Naive thymus-derived CD4-positive, alpha-beta T cell (primary cell): ENCODE data around the gene VDR. TPM values are rescaled to one million over a fixed set of nuclear protein-coding genes. Genes with fewer than 3 reads are reported as not detected.

ENCODE experiments used
- ATAC-seq: fragments of 150-1000 bp; cut with Tn5 transposase; 2 replicates; pipeline ENCODE4 v1.10.0; 2021; ENCODE audit warnings: mild to moderate bottlenecking, moderate library complexity
- CTCF ChIA-PET: fragments of 350-600 bp; sonication (Branson Sonifier 250); formaldehyde crosslinking; loops from one replicate; lab custom pipeline; 2021; ENCODE audit warnings: antibody characterized with exemption; lab: Charles Lee
- POLR2A ChIA-PET: fragments of 350-600 bp; sonication (Branson Sonifier 250); formaldehyde crosslinking; loops from one replicate; lab custom pipeline; 2021; ENCODE audit warnings: antibody characterized with exemption, inconsistent platforms; lab: Charles Lee
- DNase-seq, 9 donors: peaks; one replicate each; pipeline versions ENCODE4 v3.0.0 to v3.0.0-alpha.2; 2020 to 2022; ENCODE audit warnings: mixed read lengths in 1 of 9
- H3K27ac ChIP-seq: one replicate; pipeline ENCODE4 v1.7.0; 2013; ENCODE audit warnings: mild to moderate bottlenecking, low read depth, low read length, moderate library complexity
- H3K27me3 ChIP-seq, 2 donors: one replicate each; pipeline ENCODE4 v1.7.0; 2013; ENCODE audit warnings: low read length in 2 of 2, mild to moderate bottlenecking in 2 of 2, moderate library complexity in 2 of 2; ENCODE audit not compliant: control insufficient read depth in 2 of 2, insufficient read depth in 2 of 2
- H3K36me3 ChIP-seq, 3 experiments: 1 replicate in 2 of 3; 2 replicates in 1 of 3; pipeline ENCODE4 v1.7.0; 2013; ENCODE audit warnings: low read length in 3 of 3, mild to moderate bottlenecking in 3 of 3, moderate library complexity in 1 of 3; ENCODE audit not compliant: insufficient read depth in 3 of 3, control insufficient read depth in 2 of 3
- H3K4me1 ChIP-seq, 2 donors: one replicate each; pipeline ENCODE4 v1.7.0; 2013; ENCODE audit warnings: low read length in 2 of 2, mild to moderate bottlenecking in 2 of 2, moderate library complexity in 1 of 2; ENCODE audit not compliant: control insufficient read depth in 2 of 2, insufficient read depth in 2 of 2
- H3K4me3 ChIP-seq: 2 replicates; pipeline ENCODE4 v1.7.0; 2013; ENCODE audit warnings: mild to moderate bottlenecking, low read length
- H3K9me3 ChIP-seq, 3 experiments: 1 replicate in 2 of 3; 2 replicates in 1 of 3; pipeline ENCODE4 v1.7.0; 2013; ENCODE audit warnings: low read length in 3 of 3; ENCODE audit not compliant: control insufficient read depth in 2 of 3
- H3K27ac Mint-ChIP-seq, 9 donors: one replicate each; pipeline ENCODE4 v1.8.0; 2020 to 2022; ENCODE audit warnings: mixed read lengths in 9 of 9, mild to moderate bottlenecking in 8 of 9, moderate library complexity in 5 of 9, inconsistent platforms in 2 of 9
- H3K27me3 Mint-ChIP-seq, 5 donors: one replicate each; pipeline ENCODE4 v1.8.0; 2021 to 2022; ENCODE audit warnings: mixed read lengths in 5 of 5, mild to moderate bottlenecking in 1 of 5
- H3K36me3 Mint-ChIP-seq, 5 donors: one replicate each; pipeline ENCODE4 v1.8.0; 2020 to 2022; ENCODE audit warnings: mixed read lengths in 5 of 5, mild to moderate bottlenecking in 3 of 5, inconsistent platforms in 1 of 5
- H3K4me1 Mint-ChIP-seq, 7 donors: one replicate each; pipeline ENCODE4 v1.8.0; 2020 to 2022; ENCODE audit warnings: mixed read lengths in 7 of 7, mild to moderate bottlenecking in 3 of 7, inconsistent platforms in 1 of 7
- H3K4me3 Mint-ChIP-seq, 10 donors: one replicate each; pipeline ENCODE4 v1.8.0; 2020 to 2022; ENCODE audit warnings: mild to moderate bottlenecking in 10 of 10, mixed read lengths in 10 of 10, moderate library complexity in 6 of 10, inconsistent platforms in 2 of 10
- H3K9me3 Mint-ChIP-seq, 11 donors: one replicate each; pipeline ENCODE4 v1.8.0; 2020 to 2022; ENCODE audit warnings: mixed read lengths in 11 of 11, mild to moderate bottlenecking in 4 of 11, inconsistent platforms in 1 of 11, moderate library complexity in 1 of 11
- intact Hi-C, 2 donors: fragments of 100-400 bp; cut with micrococcal nuclease; formaldehyde crosslinking; loops; one replicate each; pipeline ENCODE4 v1.15.1; 2023
- polyA plus RNA-seq, 2 donors: library from polyadenylated mRNA; unstranded; fragments of 300-500 nt; fragmentation: Illumina TruSeq; gene quantifications; one replicate each; pipeline ENCODE4 v1.2.3, GENCODE V29; 2021
- total RNA-seq, 6 experiments: library from RNA in 5 of 6; stranded (reverse) in 5 of 6; gene quantifications; 1 replicate in 5 of 6; 2 replicates in 1 of 6; pipeline ENCODE4 v1.2.3 and lab custom pipeline; 2021 to 2026

The VDR gene
- total and polyA plus RNA-seq, 7 experiments from 2014 or later = 0.11 to 82.6 (median 2.5) TPM

DNA sequence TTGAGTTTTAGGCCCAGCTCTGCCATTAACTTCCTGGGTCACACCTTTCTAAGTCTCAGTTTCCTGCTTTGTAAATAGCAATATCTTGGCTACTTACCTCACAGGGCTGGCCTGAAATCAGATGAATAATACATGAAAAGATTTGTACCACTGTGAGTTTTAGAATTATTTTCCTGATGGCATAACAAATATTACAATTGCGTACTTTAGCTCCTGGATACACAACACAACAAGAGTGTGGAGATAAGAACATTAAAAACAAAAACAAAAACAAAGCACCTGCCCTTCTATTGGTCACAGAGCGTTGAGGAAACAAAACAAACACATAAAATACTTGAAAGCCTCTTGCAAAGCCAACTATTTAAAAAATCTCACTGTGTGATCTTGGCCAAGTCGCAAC lies 80.2 kb downstream of the VDR start:
- intact Hi-C loops = loop anchor here (1.0 kb wide), 4 partner anchors 8 to 13 kb away; no protein-coding TSS in a partner anchor
- Mint-ChIP-seq H3K36me3 (peaks cover 0 to 10% (median 0%) of the 10 kb centered on the region in 5 donors), H3K4me1 (peaks cover 75 to 97% (median 90%) of the 10 kb centered on the region in 7 donors), H3K27me3 (no peaks in the 10 kb centered on the region), H3K4me3 (peak overlapping the region; percentile 68 to 88 (median 80)), H3K27ac (peak overlapping the region; percentile 90 to 100 (median 97)), H3K9me3 (no peaks in the 10 kb centered on the region)
- H3K27ac ChIP-seq = peak overlapping the region; percentile 70
- DNase-seq (no peak), ATAC-seq (no peak)
- peak overlapping the region; percentile 4 for H3K4me3 ChIP-seq
- ChIA-PET CTCF (interaction anchor here (0.6 to 20.1 kb wide), 4 partner anchors 9 to 82 kb away, joined by 3 to 539 read pairs (median 12); partner anchors contain the start of gene HDAC7), POLR2A (interaction anchor here (0.6 to 16.4 kb wide), 6 partner anchors 7 to 80 kb away, joined by 3 to 364 read pairs (median 8); no protein-coding TSS in a partner anchor)
- H3K27me3 ChIP-seq = no peaks in the 10 kb centered on the region
- peaks cover 48 to 93% of the 10 kb centered on the region in 2 donors for H3K4me1 ChIP-seq
- H3K9me3 ChIP-seq = no peaks in the 10 kb centered on the region
- no peaks in the 10 kb centered on the region for H3K36me3 ChIP-seq

GRCh38 chr12:47824198-47824597 lies 80.6 kb downstream of the VDR start:
- peak; percentile 62 for ATAC-seq
- H3K27me3 ChIP-seq = no peaks in the 10 kb centered on the region
- intact Hi-C loops = loop anchor here (1.0 kb wide), 4 partner anchors 8 to 13 kb away; no protein-coding TSS in a partner anchor
- H3K27ac Mint-ChIP-seq = peak overlapping the region; percentile 90 to 100 (median 97)
- peak overlapping the region; percentile 68 to 88 (median 80) for H3K4me3 Mint-ChIP-seq
- peak overlapping the region; percentile 4 for H3K4me3 ChIP-seq
- H3K36me3 ChIP-seq = no peaks in the 10 kb centered on the region
- peaks cover 0 to 9% (median 0%) of the 10 kb centered on the region in 5 donors for H3K36me3 Mint-ChIP-seq
- no peaks in the 10 kb centered on the region for H3K9me3 ChIP-seq
- ChIA-PET CTCF (interaction anchor here (0.6 to 20.1 kb wide), 4 partner anchors 9 to 82 kb away, joined by 3 to 539 read pairs (median 12); partner anchors contain the start of gene HDAC7), POLR2A (interaction anchor here (0.6 to 16.4 kb wide), 7 partner anchors 8 to 617 kb away, joined by 3 to 364 read pairs (median 4); no protein-coding TSS in a partner anchor)
- peak overlapping the region; percentile 70 for H3K27ac ChIP-seq
- peaks cover 72 to 93% (median 86%) of the 10 kb centered on the region in 7 donors for H3K4me1 Mint-ChIP-seq
- H3K27me3 Mint-ChIP-seq = no peaks in the 10 kb centered on the region
- DNase-seq = peak in 7 of 9 donors; percentile 60 to 76 (median 73)
- H3K9me3 Mint-ChIP-seq = no peaks in the 10 kb centered on the region
- H3K4me1 ChIP-seq = peaks cover 48 to 89% of the 10 kb centered on the region in 2 donors

- H3K4me3 Mint-ChIP-seq = peak overlapping the region; percentile 68 to 94 (median 80)
- H3K4me1 Mint-ChIP-seq = peaks cover 66 to 87% (median 81%) of the 10 kb centered on the region in 7 donors
- H3K27ac ChIP-seq = peak overlapping the region; percentile 70
- ATAC-seq = no peak
- peaks cover 52 to 83% of the 10 kb centered on the region in 2 donors for H3K4me1 ChIP-seq
- POLR2A ChIA-PET = interaction anchor here (0.7 to 16.4 kb wide), 8 partner anchors 9 to 616 kb away, joined by 3 to 364 read pairs (median 12); no protein-coding TSS in a partner anchor
- no peaks in the 10 kb centered on the region for H3K27me3 Mint-ChIP-seq
- CTCF ChIA-PET = interaction anchor here (2.3 to 22.9 kb wide), 3 partner anchors 10 to 14 kb away, joined by 16 to 539 read pairs (median 539); partner anchors contain the start of gene HDAC7
- peaks cover 0 to 13% (median 0%) of the 10 kb centered on the region in 5 donors for H3K36me3 Mint-ChIP-seq
- no peaks in the 10 kb centered on the region for H3K9me3 Mint-ChIP-seq
- H3K4me3 ChIP-seq = no peak overlapping the region
- intact Hi-C loops = loop anchor here (1.0 kb wide), 4 partner anchors 9 to 14 kb away; no protein-coding TSS in a partner anchor
- H3K36me3 ChIP-seq = no peaks in the 10 kb centered on the region
- H3K9me3 ChIP-seq = no peaks in the 10 kb centered on the region
- H3K27me3 ChIP-seq = no peaks in the 10 kb centered on the region
- DNase-seq = no peak
- H3K27ac Mint-ChIP-seq = peak overlapping the region; percentile 90 to 100 (median 97)
Observed at GRCh38 chr12:47823422-47824086, 81.2 kb downstream of the VDR start.

DNA sequence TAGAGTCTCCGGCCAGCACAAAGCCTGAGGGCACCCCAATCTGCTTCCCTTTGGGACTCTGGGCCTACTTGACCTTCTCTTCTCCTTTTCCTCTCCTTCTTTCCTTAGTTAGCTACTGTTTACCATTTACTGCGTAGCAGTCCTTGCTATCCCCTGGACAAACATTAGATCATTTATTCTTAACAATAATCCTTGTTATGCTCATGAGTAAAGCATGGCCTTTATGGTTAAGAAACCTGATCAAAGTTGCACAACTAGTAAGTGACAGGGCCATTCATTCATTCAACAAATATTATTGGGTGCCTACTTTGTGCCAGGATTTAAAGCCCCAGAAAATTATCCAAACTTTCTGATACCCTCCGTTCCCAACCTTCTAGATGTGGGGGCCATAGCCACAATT lies 81.9 kb downstream of the VDR start:
- POLR2A ChIA-PET = interaction anchor here (1.1 to 7.3 kb wide), 3 partner anchors 9 to 25 kb away, joined by 3 to 239 read pairs (median 125); no protein-coding TSS in a partner anchor
- Histone ChIP-seq H3K4me1 (peaks cover 59 to 82% of the 10 kb centered on the region in 2 donors), H3K27ac (peak overlapping the region; percentile 70), H3K36me3 (no peaks in the 10 kb centered on the region), H3K27me3 (no peaks in the 10 kb centered on the region), H3K9me3 (no peaks in the 10 kb centered on the region), H3K4me3 (no peak overlapping the region)
- H3K9me3 Mint-ChIP-seq = no peaks in the 10 kb centered on the region
- DNase-seq (no peak), ATAC-seq (no peak)
- H3K27me3 Mint-ChIP-seq = no peaks in the 10 kb centered on the region
- intact Hi-C loops = no loop called here
- CTCF ChIA-PET = interaction anchor here (1.0 to 22.9 kb wide), 3 partner anchors 11 to 80 kb away, joined by 3 to 539 read pairs (median 10); no protein-coding TSS in a partner anchor
- H3K27ac Mint-ChIP-seq = peak overlapping the region; percentile 64 to 100 (median 97)
- peak overlapping the region in 7 of 10 donors; percentile 11 to 94 (median 77) for H3K4me3 Mint-ChIP-seq
- peaks cover 0 to 20% (median 0%) of the 10 kb centered on the region in 5 donors for H3K36me3 Mint-ChIP-seq
- H3K4me1 Mint-ChIP-seq = peaks cover 66 to 87% (median 78%) of the 10 kb centered on the region in 7 donors

DNA sequence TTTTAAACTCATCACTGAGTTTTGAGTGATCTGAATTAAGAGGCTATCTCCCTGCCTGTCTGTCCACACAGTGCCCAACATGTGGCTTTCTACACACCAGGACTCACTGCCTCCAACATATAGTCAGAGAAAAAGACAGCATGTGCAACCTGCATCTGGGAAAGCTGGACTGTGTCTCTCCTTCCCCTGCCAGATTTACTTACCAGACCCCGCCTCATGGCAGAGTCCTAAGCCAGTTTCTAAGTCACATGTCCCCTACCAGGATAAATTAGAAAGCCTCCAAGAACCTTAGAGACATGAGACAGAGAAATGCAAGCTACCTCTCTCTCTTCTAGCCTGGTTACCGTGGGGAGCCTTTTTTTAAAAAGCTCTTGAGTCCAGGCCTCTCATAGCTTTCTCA lies 82.4 kb downstream of the VDR start:
- Mint-ChIP-seq H3K9me3 (no peaks in the 10 kb centered on the region), H3K4me3 (peak overlapping the region in 7 of 10 donors; percentile 10 to 94 (median 52)), H3K36me3 (peaks cover 0 to 23% (median 0%) of the 10 kb centered on the region in 5 donors), H3K4me1 (peaks cover 70 to 87% (median 81%) of the 10 kb centered on the region in 7 donors), H3K27me3 (no peaks in the 10 kb centered on the region), H3K27ac (peak overlapping the region; percentile 64 to 100 (median 97))
- H3K27me3 ChIP-seq = no peaks in the 10 kb centered on the region
- H3K9me3 ChIP-seq = no peaks in the 10 kb centered on the region
- intact Hi-C loops = no loop called here
- no peaks in the 10 kb centered on the region for H3K36me3 ChIP-seq
- DNase-seq (no peak), ATAC-seq (no peak)
- peak overlapping the region; percentile 70 for H3K27ac ChIP-seq
- no peak overlapping the region for H3K4me3 ChIP-seq
- H3K4me1 ChIP-seq = peaks cover 64 to 84% of the 10 kb centered on the region in 2 donors
- ChIA-PET CTCF (interaction anchor here (1.0 to 22.9 kb wide), 5 partner anchors 9 to 80 kb away, joined by 3 to 539 read pairs (median 4); no protein-coding TSS in a partner anchor), POLR2A (interaction anchor here (1.1 to 7.3 kb wide), 3 partner anchors 10 to 24 kb away, joined by 3 to 239 read pairs (median 125); no protein-coding TSS in a partner anchor)

- Mint-ChIP-seq H3K27me3 (no peaks in the 10 kb centered on the region), H3K9me3 (no peaks in the 10 kb centered on the region), H3K27ac (peak overlapping the region; percentile 87 to 99 (median 97)), H3K4me1 (peaks cover 70 to 87% (median 82%) of the 10 kb centered on the region in 7 donors), H3K4me3 (peak overlapping the region; percentile 70 to 99 (median 90)), H3K36me3 (peaks cover 0 to 27% (median 0%) of the 10 kb centered on the region in 5 donors)
- H3K9me3 ChIP-seq = no peaks in the 10 kb centered on the region
- no peak overlapping the region for H3K4me3 ChIP-seq
- ATAC-seq (no peak), DNase-seq (no peak)
- intact Hi-C loops = no loop called here
- peak overlapping the region; percentile 88 for H3K27ac ChIP-seq
- no peaks in the 10 kb centered on the region for H3K36me3 ChIP-seq
- no peaks in the 10 kb centered on the region for H3K27me3 ChIP-seq
- CTCF ChIA-PET = interaction anchor here (3.9 to 22.9 kb wide), 2 partner anchors 12 to 78 kb away, joined by 16 to 539 read pairs; no protein-coding TSS in a partner anchor
- POLR2A ChIA-PET = interaction anchor here (7.1 to 7.3 kb wide), 2 partner anchors 11 to 13 kb away, joined by 125 to 239 read pairs; no protein-coding TSS in a partner anchor
- H3K4me1 ChIP-seq = peaks cover 62 to 81% of the 10 kb centered on the region in 2 donors
Observed at GRCh38 chr12:47821346-47821706, 83.5 kb downstream of the VDR start.
